Measurements from ENCODE around the gene GRM4. TPM values are rescaled to one million over a fixed set of nuclear protein-coding genes. Genes with fewer than 3 reads are reported as not detected.
A peak's percentile ranks its signal among the peaks of the same experiment; 100 is the strongest.

GRM4 gene
- polyA plus RNA-seq, 12 donors = 0.66 to 4.0 (median 1.4) TPM; not detected in 1

- no peak for DNase-seq
These were observed 60.3 kb downstream of the GRM4 start for GRCh38 chr6:34085453-34086170.

DNA sequence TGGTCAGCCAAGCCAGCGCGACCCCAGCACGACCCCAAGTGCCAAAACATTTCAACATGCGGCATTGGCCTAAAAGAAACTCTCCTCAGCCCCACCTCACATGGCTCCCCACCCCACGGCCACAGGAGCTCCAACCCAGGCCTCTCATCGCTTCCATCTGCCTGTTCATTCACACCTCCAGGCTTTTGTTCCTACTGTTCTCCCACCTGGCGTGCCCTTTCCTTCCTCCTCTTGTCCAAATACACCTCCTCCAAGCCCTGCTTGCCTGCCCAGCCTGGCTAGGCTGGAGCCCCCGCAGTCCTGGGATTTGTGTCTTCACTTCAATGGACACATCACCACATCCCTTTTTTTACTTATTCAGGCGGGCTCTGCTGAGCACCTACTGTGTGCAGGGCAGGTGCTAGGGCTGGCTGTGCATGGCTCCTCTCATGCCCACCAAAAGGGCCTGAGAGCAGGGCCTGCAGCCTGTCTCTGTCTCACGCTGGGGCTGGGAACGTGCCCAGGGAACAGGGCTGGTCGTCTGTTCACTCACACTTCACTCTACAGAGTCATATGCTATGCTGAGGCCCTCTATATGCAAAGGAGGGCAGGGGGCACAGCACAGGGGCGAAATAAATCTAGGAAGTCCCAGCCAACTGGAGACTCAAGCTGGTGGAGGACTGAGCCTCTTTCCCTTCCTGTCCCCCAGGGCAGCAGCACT, 61.1 kb downstream of the GRM4 start:
- no peak for DNase-seq

- DNase-seq = no peak
These were observed 62.8 kb downstream of the GRM4 start for GRCh38 chr6:34082864-34083626.

DNA sequence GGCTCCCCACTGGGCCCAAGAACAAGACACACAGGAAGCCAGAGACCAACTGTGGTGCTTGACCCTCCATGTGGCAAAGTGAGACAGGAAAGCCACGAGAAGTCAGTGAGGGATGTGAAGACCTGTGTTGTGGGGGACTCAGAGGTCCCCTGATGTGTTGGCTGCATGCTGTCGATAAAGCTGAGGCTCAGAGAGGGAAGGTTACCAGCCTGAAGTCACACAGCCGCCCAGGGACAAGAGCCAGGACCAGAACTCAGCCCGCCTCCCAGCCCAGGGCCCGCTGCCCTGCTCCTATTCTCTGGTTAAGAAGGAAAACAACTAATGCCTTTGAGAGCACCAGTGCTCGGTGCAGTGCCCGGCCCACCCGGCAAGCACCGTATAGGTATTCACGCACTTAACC, 63.5 kb downstream of the GRM4 start:
- DNase-seq = no peak

DNA sequence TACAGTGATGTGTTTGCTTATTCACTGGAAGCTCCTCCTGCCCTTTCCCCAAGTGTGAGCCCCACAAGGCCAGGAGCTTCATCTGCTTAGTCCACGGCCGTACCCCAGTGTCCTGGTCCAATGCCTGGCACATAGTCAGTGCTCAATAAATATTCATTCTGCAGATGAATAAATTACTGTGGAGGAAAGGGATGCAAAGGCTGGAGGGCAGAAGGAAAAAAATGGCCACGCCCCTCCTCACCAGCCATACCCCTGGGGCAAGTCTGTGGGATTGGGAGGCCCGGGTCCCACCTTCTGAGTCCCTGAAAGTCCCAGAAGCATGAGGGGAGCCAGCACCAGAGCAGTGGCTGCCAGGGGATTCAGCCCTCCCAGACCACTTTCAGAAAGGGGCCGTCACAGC, 65.5 kb downstream of the GRM4 start:
- no peak for DNase-seq

DNA sequence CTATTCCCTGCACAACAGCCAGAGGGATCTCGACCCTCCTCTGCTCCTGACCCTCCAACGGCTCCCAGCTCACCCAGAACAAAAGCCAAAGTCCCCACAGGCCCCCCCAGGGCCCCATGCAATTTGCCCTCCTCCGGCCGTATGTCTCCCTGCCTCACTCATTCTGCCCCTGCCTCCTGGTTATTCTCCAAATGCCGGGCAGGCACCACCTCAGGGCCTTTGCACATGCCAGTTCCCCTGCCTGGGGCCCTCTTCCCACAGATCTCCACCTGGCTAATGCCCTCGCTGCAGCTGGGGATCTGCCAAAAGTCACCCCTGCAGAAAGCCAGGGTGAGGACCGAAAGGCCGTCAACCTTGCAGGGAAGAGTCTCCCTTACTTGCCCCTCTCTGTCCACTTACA, 66.0 kb downstream of the GRM4 start:
- no peak for DNase-seq

GRCh38 chr6:34075906-34076305, 70.0 kb downstream of the GRM4 start:
- no peak for DNase-seq

DNA sequence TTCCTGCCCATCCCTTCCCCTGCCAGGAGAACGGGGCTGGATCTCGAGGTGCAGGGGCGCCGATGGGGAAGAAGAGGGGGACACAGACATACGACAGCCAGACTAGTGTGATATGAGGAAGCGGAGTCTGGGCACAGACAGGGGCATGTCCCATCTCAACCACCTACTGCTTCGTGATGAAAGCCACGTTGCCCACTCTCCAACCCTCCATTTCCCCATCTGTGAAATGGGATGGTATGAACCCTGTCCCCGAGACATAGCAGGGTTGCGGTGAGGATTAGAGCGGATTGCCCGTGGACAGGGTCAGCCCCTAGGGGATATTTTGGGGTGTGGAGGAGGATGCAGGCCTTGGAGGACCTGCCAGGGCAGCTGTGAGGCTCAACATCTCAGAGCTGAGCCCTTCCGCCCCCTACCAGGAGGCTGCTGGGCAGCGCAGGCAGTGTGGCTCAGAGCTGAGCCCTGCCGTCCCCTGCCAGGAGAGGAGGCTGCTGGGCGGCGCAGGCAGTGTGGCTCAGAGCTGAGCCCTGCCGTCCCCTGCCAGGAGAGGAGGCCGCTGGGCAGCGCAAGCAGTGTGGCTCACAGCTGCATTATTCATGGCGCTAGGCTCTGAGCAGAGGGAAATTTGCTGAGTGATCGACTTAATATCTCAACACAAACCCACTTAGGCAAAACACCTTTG, 71.7 kb downstream of the GRM4 start:
- no peak for DNase-seq

DNA sequence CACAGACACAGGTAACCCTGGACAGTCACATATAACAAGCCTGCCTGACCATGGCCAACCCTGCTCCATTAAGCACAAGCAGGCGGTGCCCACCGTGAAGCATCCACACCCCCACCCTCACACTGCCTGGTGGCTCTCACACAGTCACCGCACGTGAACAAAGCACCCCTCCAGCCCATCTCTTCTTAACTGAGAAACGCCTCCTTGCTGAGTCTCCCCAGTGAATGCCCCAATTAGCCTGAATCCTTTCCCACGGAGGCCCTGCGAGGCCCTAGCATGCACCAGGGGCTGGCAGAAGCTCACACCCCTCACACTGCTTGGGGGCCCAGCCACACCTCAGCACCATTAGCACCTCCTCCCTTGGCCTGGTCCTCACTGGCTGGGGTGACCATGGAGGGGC, 72.3 kb downstream of the GRM4 start:
- DNase-seq = no peak

DNA sequence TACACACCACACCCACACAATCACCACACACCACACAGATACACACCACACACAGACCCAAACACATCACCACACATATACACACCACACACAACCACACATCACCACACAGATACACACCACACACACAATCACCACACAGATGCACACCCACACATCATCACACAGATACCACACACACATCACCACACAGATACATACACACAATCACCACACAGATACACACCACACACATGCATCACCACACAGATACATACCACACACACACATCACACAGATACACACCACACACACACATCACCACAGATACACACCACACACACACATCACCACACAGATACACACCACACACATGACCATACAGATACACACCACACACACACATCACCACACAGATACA, 73.2 kb downstream of the GRM4 start:
- no peak for DNase-seq

GRCh38 chr6:34071884-34072379, 74.0 kb downstream of the GRM4 start:
- DNase-seq = no peak

- DNase-seq = no peak
These were observed 74.6 kb downstream of the GRM4 start for GRCh38 chr6:34071136-34071883.

DNA sequence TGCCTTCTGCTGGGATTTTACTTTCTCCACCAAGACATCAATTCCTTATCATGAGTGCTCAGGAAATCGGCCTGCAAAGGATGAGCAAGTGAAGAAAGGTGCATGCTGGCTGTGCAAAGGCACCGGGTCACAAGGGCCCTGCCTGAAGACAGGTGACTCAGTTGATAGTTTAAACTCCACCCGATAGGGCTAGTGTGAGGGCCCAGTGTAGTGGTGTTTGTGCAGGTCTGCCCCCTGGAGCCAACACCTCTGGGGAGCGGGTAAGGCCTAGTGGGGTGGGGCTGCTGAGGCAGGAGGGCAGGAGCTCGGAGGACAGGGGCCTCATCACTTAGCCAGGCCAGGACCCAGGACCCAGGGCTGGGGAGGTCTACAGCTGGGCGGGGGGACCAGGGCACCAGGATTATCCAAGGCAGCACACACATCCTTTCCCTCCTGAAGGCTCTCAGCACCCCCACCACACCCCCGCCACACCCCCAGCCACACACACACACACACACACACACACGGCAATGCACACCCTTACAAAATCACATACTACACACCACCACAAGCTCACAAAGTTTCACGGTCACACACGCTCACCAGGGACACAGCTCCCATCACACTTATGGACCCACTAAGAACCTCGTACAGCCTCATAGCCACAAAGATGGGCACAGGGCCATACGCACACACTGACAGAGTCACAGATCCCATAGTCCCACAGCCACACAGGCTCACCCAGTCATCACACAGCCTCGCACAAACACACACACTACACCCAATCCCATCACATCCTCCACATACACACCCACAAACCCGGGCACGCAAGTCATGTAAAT, 75.4 kb downstream of the GRM4 start:
- DNase-seq = no peak

GRCh38 chr6:34068462-34069044, 77.3 kb downstream of the GRM4 start:
- no peak for DNase-seq

- no peak for DNase-seq
These were observed 78.1 kb downstream of the GRM4 start for GRCh38 chr6:34067814-34068213.

DNA sequence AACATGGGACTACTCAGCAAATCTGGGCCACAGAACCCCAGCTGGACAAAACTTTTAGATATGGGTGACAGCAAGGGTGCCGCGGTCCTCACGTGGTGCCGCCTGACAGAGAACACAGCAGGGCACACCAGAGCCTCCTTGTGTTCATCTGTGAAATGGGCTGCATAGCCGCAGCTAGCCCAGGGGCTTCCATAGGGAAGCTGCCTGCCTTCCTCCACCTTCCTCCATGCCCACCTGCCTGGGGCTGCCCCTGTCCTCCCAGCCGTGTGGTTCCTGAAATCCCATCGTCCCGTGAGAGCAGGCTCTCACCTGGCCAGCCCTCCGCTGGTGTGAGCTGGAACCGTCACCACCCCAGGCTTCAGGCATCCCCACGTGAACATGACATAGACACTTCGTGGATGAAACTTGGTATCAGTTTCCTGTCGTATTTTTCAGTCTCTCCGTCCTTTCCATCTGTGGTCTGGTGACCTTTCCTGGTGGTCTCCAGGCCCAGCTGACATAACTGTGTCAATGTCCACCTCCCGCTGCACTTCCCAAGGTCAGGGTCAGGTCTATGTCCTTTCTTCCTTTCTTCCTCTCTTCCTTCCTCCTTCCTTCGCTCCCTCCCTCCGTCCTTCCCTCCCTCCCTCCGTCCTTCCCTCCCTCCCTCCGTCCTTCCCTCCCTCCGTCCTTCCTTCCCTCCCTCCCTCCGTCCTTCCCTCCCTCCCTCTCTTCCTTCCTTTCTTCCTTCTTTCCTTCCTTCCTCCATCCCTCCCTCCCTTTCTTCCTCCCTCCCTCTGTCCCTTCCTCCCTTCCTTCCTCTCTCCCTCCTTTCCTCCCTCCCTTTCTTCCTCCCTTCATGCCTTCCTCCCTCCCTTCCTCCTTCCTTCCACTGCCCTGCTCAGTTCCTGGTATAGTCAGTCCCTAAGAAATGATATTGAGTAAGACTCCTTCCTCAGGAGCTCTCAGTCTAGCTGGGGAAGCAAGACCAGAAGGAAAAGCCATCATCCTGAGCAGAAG, 78.8 kb downstream of the GRM4 start:
- no peak for DNase-seq

- DNase-seq = no peak
These were observed 79.7 kb downstream of the GRM4 start for GRCh38 chr6:34066218-34066571.

DNA sequence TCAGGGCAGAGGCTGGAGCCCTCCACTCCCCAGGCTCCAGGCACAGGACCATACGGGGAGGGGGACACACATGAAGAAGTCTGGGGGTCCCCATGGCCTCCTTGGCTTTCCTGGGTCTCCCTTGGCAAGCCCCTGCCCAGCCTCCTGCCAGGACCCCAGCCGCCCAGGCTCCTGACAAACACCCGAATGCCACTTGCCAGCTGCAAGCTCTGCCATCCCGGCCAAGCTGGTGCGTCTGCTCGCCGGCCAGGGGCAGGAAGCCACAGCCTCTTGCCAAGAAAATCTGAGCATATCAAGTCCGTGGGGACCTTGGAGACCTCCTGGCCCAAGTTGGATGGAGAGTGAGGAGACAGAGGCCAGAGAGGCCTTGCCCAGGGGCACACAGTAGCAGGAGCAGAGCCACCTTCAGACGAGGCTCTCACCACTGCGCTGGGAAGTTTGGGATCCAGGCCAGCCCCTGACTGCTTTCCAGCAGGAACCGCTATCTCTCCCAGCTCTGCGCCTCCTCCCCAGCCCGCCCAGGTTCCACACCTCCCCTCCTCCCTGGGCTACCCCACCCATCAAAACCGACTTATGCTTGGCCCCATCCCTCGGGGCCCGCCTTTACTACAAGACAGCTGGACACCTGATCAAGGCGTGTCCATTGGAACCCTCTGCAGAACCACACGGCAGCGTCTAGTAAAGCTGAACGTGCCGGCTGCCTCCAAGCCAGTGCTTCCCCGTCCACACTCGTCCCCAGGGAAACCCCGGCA, 80.2 kb downstream of the GRM4 start:
- DNase-seq = peak; percentile 19
